Amygdala (tissue), 56 donors: ENCODE results near the gene CACNA1C.

Experiments
- DNase-seq, 56 donors: peaks; one replicate each; lab custom pipeline; 2025; lab: John Stamatoyannopoulos, UW

The CACNA1C gene

DNA sequence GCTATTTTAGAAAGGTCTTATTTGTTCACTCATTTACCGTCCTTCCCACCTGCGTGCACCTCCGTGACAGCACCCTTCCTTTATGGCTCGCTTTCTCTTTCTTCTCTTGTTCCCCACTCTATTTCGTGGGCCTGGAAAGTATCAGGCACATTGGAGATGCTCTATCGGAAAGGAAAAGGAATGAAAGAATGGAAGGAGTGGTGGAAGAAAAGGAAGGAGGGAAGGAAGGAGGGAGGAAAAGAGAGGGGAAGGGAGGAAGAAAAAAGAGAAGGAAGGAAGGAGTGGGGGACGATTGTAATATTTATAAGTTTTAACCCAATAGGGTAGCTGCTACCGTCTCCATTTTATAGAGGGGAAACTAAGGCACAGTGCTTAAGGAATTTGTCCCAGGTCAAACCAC lies 363.4 kb downstream of the CACNA1C start:
- DNase-seq: no peak

DNA sequence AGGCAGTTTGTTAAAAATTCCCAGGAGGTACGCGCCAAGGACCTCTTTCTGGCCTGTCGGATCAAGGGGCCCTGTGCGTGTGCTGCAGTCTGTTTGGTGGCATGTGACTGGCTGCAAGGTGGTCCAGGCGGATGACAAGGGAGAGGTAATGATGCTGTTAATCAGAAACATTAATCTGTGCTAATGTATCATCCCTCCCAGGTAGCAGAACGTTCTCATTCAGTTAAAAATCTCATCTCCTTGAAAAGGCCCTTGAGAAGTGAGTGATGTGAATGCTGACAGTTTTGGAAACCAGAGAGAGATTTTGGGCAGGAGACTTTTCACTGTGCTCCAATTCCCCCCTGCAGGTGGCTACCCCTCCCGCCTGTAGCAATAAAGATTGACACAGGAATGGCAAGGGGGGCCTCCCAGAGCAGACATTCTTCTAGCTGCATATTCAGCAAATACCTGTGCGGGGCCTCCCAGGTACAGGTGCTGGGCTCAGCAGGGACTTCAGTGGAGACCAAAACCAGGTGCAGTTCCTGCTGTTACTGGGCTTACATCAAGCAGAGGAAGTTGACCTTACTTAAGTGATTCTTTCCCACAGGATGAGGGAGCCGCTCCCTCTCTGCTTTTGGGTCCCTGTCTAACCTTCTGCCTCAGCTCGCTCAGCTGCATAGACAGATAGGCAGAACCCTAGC lies 364.8 kb downstream of the CACNA1C start:
- DNase-seq: no peak

DNA sequence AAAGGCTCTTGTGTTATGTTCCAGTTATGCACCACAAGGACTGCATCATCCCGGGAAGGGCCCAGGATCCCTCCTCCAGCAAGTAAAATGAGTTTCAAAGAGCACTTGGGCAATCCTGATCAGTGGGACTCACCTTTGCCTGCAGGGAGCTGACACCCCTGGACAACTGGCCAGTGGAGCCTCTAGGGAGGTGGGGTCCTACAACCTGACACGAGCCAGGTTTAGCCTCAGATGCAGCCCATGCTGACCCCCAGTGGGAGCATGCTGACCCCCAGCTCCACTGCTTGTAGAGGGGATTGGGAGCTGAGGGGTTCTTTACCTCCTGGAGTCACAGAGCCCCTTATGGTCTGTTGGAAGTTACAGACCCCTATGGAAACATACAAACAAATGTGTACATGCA lies 365.8 kb downstream of the CACNA1C start:
- no peak for DNase-seq

DNA sequence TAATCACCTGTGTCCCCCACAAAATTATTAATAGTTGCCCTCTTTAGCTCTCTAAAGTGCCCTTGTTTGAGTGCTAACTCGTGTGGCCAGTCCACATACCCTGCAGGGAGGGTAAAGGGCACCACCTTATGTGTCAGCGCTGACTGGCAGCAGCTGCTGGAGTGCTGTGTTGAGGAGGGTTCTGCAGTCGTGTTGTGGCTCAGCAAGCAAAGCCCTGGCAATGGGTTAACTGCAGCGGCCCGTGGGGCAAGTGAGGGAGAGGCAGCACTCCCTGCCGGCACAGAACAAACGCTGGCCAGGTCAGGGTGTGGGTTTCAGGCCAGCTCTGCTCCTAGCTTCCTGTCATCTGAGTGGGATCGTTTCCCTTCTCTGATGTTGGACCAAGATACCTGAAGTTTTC lies 369.8 kb downstream of the CACNA1C start:
- no peak for DNase-seq

DNA sequence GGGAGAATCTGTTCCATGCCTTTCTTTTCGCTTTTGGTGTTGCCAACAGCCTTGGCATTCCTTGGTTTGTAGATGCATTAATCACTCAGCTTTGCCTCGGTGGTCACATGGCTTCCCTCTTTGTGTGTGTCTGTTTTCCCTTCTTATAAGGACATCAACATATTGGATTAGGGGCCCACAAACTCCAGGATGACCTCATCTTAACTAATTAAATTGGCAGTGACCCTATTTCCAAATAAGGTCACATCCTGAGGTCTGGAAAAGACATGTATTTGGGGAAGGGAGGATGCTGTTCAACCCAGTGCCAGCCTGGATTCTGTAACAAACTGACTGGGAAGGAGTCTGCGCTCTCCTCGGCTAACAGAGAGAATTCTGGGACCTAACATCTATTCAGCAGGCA lies 376.2 kb downstream of the CACNA1C start:
- DNase-seq: no peak

DNA sequence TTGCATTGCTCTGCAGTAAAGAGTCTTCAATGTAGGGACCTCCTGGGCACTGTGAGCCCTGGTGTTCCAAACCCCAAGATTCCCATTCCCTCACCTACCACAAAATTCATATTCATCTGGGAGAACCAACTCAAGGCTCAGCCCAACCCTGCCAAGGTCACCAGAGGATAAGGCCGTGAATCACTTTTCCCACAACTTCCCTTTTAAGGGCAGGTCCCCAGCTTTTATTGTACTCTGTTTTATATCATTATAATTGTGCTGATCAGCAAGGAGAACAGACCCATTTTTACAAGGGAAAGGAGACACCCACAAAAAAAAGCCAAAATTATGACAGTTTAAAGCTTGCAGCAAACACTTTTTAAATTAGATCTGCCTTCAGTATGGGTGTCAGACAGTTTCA lies 379.0 kb downstream of the CACNA1C start:
- DNase-seq: no peak

DNA sequence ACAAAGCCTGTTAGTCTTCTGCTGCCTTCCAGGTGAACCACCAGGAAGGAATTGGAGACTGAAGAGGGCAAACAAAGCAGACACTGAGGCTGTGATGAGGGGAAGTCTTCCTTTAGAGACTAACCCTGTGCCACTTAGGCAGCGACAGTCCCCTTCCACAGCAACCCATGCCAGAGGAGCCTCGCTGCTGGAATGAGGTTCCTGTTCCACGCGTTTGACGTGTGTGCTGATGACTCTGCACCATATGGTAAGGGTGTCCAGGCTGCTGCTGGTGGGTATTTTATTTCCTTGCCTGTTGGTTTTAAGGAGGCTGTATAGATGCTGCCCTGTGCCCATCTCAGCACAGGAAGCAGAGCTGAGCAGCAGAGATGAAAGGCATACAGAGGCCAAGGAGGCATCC lies 380.1 kb downstream of the CACNA1C start:
- DNase-seq: no peak

DNA sequence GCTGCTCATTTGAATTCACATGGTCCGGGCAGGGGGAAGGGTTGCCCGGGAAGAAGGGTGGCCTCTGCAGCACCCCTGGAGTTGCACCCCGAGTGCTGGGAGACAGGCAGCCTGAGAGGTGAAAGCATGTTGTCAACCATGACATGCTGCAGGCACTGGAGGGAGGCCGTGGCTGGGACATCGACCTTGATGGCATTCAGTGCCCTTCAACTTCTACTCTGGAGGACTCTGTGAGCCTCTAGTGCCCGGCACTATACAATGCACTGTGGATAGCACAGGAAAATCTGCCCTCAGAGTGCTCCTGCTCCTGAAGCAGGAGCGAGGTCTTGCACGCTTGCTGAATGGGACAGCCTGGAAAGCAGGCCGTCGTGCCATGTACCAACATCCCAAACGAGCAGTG lies 382.7 kb downstream of the CACNA1C start:
- DNase-seq: no peak

DNA sequence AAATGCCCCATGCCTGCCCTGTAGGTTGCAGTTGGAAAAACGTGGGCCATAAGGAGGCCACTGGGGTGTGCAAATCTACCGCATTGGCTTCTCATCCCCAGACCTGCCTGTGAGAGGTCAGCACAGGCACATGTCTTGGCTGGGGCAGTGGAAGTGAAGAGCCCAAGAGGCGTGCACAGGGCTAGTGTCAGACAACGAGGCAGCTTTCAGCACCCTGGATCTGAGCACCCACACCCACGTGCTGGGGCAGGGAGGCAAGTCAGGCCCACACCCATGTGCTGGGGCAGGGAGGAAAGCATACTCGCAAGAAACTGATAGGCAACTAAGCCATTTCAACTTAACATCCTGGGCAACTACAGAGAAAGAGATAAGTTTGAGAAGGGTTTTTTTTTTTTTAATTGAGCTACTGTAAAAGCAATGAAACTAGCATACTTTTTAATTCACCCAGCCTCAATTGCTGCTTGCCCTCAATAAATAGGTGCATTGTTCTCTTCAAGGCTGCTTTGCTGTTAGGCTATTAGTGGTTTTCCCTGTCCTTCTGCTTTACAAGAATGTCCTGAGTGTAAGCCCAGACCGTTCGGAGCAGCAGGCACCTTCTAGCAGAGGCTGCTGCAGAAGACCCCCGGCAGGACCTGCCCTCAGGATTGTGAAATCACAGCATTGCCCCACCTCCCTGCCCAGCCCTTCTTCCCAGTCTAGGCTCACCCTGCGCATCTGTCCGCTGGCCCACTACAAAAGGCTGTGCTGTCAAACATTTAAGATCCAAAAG lies 386.7 kb downstream of the CACNA1C start:
- peak in 1 of 56 donors; percentile 11 for DNase-seq

DNA sequence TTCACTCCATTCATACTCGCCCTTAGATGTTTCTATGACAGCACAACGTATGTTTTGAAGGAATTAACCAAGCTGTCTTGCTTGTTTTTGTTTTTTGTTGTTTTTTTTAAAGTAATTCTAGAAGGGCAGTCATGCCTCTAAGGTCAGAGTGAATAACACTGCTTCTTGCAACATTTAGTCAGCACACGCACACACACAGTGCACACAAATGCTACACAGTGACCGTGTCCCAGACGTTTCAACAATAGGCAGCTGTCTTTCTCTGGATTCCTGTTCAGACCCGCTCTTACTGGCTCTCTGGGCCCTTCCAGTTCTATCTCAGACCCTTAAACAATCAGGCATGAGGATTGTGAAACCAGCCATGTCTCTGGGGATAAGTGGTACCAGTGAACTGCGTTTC lies 391.0 kb downstream of the CACNA1C start:
- no peak for DNase-seq

DNA sequence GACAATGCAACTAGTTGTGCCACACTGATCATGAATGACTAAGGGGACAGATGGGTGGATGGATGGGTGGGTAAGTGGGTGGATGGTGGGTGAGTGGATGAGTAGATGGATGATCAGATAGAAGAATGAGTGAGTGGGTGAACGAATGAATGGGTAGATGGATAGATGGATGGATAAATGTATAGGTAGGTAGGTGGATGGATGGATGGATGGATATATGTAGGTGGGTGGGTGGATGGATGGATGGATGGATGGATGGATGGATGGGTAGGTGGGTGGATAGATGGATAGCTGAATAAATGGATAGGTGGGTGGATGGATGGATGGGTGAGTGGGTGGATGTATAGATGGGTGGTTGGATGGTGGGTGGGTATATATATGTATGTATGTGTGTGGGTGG lies 393.2 kb downstream of the CACNA1C start:
- no peak for DNase-seq

DNA sequence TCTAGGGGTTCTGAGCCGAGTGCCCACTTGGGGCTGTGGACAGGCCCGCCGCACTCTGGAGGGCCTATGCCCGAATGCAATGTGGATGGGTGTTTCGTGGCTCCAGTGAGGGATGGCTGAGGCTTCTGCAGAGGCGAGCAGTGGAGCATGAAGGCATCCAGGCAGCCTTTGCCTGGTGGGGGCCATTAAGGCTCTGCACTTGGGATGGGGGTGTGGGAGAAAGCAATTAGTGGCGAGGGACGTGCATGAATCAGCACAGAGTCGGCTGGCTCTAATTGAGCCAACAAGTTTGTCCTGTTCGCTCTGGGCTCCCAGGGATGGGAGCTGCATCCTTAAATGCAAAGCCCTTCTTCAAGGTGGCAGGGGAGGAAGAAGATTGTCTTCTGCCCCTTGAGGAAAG lies 395.1 kb downstream of the CACNA1C start:
- DNase-seq: no peak

DNA sequence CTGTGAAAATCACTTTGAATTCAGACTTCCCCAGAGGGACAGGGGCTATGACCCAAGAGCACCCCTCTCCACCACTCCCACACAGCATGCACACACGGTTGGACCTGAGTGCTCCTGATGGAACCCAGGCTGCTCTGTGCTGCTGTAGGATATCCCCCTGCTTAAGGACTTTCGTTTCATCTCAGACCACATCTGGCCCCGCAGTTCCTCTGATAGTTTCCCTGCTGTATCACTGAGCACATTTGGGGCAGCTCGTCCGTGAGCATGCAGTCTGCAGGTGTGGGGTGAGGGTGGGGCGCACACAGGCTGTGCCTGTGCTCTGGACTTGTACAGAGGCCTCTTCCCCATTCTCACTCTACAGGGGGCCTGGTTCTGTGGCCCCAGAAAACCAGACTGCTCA lies 396.8 kb downstream of the CACNA1C start:
- DNase-seq: no peak

DNA sequence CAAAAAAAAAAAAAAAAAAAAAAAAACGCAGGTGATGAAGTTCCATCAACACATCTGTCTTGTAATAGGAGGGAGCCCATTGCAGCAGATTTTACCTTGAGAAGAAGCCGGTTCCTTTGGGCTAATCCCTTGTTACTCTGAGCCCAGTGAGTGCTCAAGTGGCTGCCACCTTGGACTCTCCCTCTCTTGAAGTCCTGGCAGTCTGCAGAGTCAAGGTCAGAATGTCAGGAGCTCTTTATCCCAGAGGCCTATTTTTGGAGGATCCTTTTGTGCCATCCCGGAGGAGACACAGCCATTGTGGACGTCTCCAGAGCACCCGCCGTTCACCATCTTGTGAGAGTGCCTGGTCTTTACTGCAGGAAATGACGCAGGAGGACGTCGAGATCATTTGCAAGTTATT lies 397.8 kb downstream of the CACNA1C start:
- DNase-seq: no peak

DNA sequence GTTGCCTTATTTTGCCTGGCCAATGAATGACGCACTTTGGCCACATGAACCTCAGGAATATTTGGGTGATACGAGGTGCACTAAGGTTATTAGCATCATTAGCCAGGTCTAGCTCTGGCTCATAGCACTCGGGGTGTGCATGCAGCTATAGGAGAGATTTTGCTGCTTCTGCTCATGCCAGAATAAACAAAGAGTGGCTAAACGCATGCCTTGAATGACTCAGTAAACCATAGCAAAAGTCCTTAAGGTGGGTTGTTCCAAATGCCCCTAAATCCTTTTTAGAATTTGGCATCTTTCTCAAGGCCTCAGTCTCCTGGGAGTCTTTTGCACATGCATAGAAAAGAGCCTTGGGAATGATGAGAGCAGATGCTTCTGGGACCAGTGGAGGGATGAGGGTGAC lies 398.2 kb downstream of the CACNA1C start:
- no peak for DNase-seq

DNA sequence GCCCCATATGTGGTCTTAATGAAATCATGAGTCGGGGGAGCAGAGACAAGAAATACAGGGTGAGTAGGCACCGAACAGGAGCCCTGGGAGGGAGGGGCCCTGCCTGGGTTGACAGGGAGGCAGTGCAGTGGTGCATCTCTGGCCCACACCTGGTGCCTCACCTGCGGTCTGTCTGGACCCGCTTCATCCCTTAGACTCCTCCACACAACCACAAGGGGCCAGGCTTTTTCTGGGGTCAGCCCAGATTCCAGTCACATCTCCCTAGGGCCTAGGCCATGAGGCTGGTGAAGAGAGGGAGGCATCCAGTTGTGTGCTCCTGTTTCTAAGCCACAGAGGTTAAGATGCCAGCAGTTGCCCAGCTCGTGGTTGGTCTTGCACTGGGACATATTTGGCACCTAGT lies 398.7 kb downstream of the CACNA1C start:
- no peak for DNase-seq

DNA sequence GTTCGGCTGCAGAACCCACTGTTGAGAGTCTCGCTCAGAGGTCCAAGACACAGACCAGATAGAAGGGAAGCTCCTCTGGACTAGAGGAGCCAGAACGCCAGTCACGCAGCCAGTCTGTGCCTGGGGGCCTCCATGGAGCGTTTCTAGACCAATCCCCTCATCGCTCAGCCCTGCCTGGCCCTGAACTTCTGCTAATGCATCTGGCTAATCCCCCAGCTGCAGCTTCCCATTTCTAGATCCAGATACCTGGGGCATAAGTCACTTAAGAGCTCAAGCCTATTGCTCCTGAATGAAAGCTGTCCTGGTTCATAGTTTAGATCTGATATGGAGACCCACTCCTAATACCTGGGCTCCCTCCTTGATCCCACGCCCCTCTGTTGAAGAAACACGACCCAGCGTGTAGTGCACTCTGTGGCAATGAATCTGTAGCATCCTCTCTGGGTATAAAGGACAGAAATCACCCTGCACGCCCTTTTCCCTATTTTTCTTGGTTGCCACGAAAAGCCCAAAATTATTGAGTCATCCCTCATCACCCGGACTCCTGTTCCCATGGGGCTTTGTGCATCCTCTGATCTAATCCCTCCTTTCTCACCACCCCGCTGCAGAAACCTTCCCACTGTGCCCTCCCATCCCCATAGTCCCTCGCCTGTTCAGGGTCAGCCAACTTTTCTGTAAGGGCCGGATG lies 400.4 kb downstream of the CACNA1C start:
- no peak for DNase-seq

DNA sequence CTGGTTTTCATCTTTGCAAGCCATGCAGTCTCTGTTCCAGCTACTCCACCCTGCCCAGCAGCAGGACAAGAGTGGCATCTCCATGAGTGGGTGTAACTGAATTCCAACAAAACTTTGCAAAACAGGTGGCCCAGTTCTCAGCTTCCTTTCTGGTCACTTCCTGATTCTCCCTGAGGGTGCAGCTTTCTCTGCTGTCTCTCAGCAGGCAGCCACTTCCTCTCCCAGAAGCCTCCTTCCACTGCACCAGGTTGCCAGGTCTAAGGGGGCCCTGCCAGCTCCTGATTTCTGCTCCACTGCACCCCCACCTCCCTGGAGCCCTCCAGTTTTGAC lies 400.9 kb downstream of the CACNA1C start:
- no peak for DNase-seq

DNA sequence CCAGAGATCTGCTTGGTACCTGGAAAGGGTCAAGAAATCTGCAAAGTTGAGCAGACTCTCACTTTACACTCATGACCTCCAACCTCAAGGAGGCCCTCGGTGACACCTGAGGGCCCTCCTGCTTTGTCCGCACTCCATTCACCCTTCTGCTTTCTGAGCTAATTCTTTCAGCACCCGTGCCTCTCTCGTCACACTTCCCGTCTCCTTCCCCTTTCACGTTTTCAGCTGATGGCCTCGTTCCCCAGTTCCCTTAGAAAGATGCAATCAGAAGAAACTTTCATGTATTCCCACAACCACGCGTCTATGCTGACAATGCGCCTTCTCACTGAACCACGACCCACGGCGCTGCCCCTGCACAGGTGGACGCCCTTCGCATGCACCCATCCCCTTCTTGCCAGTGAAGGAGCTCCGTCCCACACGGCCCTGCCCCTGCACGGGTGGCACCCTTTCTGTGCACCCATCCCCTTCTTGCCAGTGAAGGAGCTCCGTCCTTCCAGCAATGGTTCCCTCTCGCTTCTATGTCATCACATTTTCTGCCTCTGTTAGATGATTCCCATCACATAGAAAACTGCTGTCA lies 401.9 kb downstream of the CACNA1C start:
- DNase-seq: no peak

DNA sequence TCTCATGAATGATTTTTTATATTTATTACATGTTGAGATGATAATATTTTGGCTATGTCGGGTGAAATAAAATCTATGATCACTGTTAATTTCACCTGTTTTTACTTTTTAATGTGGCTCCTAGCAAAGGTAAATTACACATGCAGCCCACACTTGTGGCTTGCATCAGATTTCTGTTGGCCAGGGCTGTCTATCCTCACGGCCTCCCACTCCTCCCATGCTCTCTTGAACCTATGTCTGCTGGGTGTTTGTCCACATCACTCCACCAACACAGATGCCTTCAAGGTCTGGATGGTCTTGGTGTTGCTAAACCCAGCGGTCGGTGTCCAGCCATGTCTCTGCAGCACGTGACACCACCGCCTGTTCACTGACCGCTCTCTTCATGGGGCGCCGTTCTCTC lies 402.6 kb downstream of the CACNA1C start:
- no peak for DNase-seq

DNA sequence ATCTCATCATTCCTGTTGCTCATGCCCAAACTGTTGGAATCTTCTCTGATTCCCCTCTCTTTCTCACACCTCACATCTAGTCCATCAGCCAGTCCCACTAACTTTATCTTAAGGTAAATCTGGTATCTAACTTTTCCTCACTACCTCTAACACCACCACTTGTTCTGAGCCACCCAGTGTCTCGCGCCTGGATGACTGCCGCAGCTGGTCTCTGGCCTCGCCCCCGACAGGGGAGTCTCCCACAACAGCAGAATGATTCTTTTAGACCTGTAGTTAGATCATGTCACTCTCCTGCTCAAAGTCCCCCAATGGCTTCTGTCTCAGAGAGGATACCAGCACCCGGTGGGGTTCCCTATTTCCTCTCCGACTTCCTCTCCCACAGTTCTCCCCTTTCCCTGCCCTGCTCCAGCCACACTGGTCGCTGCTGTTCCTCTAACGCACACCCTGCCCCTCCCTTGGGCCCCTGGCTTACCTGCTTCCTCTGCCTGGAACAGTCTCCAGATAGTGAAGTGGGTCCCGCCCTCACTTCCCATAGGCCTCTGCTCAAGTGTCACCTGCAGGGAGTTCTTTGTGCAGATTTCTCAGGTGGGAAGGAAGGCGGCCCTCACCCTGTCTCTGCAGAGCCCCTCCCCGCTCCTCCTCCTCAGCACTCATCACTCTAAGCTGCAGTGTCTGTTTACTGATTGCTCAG lies 403.5 kb downstream of the CACNA1C start:
- no peak for DNase-seq
